NCI-H2196 treated with DMSO at 0.1 percent for 48 hours (cell line): ENCODE results near the gene GBE1.

Source experiments
- DNase-seq: peaks from one replicate; lab custom pipeline; 2025; ENCODE audit not compliant: unreplicated experiment; lab: John Stamatoyannopoulos, UW

The GBE1 gene

GRCh38 chr3:81472600-81473362, 288.7 kb downstream of the GBE1 start:
- DNase-seq: no peak

- no peak for DNase-seq
Measured at GRCh38 chr3:81470524-81471278, 290.7 kb downstream of the GBE1 start.

GRCh38 chr3:81468391-81468790, 293.1 kb downstream of the GBE1 start:
- DNase-seq: no peak

- no peak for DNase-seq
Measured at GRCh38 chr3:81466201-81466560, 295.3 kb downstream of the GBE1 start.

- DNase-seq: no peak
Measured at GRCh38 chr3:81465510-81466200, 295.8 kb downstream of the GBE1 start.

- no peak for DNase-seq
Measured at GRCh38 chr3:81463781-81464180, 297.7 kb downstream of the GBE1 start.

GRCh38 chr3:81462921-81463320, 298.5 kb downstream of the GBE1 start:
- no peak for DNase-seq

- no peak for DNase-seq
Measured at GRCh38 chr3:81459733-81460132, 301.7 kb downstream of the GBE1 start.

- DNase-seq: no peak
Measured at GRCh38 chr3:81452418-81452817, 309.0 kb downstream of the GBE1 start.

- DNase-seq: no peak
Measured at GRCh38 chr3:81451611-81452010, 309.8 kb downstream of the GBE1 start.

GRCh38 chr3:81451140-81451539, 310.3 kb downstream of the GBE1 start:
- DNase-seq: no peak

GRCh38 chr3:81446806-81447205, 314.6 kb downstream of the GBE1 start:
- DNase-seq: no peak

- no peak for DNase-seq
Measured at GRCh38 chr3:81445712-81446111, 315.7 kb downstream of the GBE1 start.

GRCh38 chr3:81444817-81445460, 316.5 kb downstream of the GBE1 start:
- no peak for DNase-seq

GRCh38 chr3:81443958-81444357, 317.5 kb downstream of the GBE1 start:
- no peak for DNase-seq

GRCh38 chr3:81443457-81443782, 318.0 kb downstream of the GBE1 start:
- DNase-seq: no peak

- no peak for DNase-seq
Measured at GRCh38 chr3:81442758-81443456, 318.5 kb downstream of the GBE1 start.

GRCh38 chr3:81440661-81441060, 320.8 kb downstream of the GBE1 start:
- no peak for DNase-seq
